COLO668 (cell line): ENCODE results near the gene TP53I11.
A peak's percentile ranks its signal among the peaks of the same experiment; 100 is the strongest.

Experiments used
- DNase-seq: peaks from one replicate; lab custom pipeline; 2025; ENCODE audit not compliant: unreplicated experiment; lab: John Stamatoyannopoulos, UW

TP53I11 gene

DNA sequence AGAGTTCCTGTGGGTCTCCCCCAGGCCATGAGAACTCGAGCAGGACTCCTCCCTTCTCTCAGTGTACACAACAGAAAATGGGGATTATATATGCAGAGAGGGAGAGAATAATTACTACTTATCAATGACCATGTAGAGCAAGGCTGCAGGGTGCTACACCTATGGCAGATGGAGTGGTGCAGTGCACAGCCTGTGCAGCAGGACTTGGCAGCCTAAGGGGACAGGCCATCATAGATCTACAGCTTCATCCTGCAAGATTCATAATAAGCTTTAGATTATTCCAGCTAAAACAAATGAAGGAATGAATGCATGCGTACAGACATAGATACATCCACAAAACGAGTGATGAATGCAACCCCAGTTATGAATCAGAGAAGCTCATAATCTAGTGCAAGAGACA is 8.4 kb upstream of the TP53I11 start:
- no peak for DNase-seq

DNA sequence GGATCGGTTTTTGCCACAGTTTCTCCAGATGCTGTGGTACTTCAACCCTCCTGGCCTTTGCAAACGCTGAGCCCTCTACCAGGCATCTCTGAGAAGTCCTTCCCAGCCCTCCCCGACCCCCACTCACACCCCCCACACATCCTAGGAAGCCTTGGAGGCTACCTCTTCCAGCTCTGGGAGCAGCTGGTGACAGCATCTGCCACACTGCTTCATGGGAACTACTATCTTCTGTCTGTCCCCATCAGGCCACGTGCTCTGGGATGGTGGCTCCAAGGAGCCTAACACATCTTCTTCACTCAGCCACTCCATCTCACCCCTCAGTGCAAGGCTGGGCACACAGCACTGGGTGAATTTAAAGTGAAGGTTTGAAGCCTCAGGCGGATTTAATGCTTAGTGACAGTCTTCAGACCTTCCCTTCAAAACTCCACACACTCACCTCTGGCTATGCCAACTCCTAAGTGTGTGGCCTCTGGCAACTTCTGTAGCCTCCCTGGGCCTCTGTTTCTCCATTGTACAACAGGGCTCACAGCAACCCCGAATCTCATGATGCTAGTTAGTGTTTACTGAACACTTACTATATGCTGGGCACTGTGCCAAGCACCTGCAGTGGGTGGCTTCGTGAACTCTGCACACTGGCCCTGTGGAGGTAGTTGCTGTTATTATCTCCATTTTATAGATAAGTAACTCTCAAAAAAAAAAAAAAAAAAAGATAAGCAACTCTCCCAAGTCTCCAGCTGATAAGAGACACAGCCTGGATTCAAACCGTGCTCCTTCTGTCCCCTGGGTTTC is 7.3 kb upstream of the TP53I11 start:
- DNase-seq, result peak; percentile 42

DNA sequence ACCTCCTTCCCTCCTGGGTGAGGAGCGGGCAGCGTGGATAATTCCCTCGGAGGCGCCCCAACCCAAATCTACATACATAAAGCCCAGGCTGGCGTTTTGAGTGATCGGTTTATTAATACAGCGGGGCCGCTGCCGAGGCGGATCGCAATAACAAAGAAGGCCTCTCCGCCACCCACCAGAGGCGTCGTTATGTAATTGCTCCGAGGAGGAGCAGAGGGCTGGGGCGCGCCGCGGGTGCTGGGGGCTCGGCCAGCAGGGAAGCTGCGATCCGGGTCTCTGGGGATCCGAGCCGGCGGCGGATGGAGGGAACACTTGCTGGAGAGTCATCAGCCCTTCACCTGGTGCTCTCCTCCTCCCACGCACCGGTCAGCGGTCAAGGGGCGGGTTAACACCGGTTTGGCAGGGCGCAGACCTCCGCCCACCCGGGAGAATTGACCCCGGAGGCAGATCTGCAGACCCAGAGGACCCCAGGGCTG is 6.4 kb upstream of the TP53I11 start:
- DNase-seq, result no peak

DNA sequence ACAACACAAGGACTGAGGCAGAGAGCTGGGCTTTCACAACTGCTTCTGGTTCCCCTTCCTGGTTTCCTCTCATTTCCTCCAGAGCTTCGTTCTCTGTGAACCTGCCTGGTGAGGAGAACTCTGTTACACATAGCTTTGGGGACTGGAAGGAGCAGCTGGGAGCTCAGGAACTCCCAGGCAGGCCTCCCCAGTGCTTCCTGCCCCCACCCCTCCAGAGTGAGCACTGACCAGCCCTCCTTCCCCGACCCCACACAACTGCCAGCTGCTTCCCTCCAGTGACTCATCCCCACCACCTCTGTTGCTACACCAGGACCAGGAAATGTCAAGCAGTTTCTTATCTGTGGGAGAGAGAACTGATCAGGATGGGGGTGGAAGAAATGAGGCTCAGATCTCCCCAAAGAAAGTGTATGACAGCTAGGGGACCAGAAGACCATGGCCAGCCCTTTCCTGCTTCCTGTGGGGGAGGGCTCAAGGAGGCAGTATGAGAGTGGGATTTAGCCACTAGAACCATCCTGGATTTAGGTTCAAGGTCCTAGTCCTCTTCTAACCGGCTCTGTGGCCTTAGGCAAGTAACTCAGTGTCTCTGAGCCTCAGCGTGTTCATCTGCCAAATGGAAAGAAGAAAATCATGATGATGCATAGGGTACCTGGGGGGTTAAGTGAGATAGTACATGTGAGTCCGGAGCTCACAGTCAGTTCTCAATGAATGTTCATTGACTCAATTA is 4.5 kb upstream of the TP53I11 start:
- DNase-seq, result peak; percentile 81

DNA sequence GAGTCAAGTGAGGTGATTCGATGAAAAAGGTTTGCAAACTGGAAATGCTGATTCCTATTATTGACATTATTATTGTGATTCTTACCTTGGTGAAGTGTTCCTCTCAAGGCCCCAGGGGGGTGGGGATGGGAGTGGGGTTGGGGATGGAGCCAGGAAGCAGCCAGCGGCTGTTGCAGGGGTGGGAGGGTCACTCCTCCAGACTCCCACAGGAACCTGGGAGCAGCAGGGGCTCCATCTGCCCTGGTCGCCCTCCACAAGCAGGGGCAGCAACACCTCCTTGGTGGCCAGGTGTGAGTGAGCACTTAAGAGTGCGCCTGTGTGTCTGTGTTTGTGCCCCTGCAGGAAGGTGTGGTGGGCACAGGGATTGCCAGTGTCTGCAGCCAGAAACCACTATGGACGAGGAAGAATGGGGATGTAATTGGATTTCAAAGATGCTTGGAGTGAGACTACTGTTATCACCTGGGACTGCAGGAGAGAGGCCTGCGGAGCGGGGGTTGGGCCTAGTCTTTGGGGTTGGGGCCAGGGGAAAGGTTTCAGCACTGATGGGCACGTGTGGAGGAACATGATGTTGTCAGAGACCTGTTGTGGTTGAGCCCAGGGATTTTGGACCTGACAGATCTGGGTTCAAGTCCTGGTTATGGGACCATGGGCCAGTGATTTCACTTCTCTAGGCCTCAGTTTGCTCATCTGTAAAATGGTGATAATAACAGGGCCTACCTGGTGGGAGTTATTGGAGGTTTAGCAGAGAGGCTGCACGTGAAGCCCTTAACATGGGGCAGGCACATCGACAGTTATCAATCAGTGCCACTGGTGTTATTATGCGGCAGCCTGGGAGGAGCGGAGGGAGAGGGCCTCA is 3.6 kb upstream of the TP53I11 start:
- no peak for DNase-seq

DNA sequence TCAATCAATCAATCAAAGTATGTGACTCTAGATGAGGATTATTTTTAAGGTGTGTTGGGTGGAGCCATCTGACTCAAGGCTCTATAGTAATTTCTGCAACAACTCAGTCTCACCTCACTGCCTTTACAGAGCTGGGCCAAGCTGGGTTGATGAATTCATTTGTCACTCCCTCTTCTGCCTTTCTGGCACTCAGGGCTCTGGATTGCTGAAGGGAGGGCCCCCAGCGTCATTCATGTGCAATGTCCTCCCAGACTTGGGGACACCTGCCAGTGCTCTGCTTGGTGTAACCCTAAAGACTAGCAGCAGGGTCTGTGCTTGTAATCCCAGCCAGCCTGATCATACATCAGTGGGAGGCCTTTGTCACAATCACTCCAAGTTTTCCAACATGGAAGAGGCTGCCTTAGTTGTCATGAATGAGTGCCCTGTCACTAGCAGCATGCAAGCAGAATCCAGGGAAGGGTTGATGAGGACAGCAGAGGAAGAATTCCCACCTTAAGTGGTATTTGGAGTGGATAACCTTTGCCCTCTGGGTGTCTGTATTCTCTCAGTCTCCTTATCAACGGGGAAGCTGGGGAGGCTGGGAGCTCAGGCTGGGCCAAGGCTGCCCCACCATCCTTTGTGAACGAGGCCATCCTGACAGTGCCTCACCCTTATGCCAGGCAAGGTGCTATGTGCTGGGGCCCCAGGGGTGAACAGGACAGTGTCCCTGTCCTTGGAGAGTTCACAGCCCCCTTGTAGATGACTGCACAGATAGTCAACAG is 2.0 kb upstream of the TP53I11 start:
- no peak for DNase-seq

DNA sequence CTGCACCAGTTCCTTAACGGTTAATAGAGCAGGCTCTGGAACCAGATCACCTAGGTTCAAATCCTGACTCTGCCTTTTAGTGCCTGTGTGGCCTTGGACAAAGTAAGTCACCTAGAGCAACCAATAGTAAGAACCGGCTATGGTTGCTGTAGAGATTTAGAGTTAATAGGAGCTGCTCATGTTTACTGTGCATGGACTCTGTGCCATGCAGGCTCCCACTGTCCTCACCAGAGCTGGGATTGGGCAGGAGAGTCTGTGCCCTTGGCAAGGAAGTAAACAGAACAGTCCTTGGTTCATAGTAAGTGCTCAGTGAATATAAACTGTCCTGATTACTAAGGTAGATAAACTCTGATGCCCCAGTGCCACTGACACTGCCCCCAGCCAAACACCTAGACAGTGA is 1.4 kb upstream of the TP53I11 start:
- DNase-seq, result no peak

DNA sequence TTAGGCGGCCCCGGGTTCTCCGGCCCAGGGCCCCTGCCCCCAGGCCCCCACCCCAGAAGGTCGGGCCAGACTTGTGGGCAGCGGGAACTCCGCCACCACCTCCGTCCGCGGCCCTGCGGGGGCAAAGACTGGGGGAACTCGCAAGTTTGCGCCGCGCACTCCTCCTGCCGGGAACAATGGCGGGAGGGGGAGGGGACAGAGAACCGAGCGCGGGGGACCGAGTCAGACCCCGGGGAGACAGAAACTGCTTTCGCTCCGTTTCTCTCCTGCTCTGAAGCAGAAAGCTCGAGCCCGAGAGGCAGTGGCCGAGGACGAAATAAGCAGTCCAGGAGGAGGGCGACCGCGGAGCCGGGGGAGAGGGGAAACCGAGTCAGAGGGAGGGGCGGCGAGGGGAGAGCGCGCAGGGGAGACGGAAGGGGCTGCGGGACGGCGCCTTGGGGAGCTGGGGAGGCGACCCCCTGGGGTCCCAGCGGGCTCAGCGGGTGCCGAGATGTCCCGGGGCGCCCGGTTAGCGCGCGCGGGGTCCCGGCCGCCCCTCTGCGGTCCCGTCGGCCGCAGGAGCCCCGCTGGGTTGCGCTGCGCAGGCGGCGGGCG is 555 bp downstream of the TP53I11 start:
- DNase-seq, result peak; percentile 59

DNA sequence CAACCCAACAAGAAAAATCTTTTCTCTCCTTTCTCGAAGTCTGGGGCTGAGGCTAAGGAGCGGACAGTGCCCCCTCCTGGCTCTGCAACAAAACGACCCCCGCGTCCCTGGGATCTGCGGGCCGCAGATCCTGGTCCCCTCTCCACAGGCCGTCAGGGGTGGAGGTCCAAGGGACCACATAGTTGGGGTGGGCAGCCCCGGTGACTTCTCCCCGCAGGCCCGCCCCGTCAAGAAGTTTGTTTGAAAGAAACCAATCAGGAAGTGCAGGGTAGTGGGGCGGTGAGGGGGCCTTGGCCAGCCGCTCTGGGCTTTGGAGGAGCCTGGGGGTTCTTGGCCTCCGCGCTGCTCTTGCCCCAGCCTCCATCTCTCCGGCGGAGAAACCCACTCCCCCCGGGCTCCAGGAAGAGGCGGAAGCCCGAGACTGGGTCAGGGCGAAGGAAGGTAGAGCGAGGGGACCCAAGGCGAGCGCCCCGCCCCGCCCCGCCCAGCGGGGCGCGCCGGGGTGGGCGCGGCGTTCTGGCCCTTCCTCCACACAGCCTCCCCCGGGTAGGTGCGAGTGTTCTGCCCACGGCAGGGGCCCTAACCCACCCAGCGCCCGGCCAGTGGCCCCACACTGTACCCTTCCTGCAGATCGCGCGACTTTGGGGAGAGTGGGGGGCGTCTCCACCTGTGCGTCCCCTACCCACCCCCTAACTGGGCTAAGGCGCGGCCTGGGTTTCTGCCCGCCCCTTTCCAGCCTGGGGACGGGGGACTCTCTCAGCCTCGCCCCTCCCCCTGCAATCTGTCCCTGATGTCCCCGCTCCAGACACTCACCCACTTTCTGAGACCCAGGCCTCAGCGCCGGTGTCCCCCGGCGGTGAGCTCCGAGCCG is 1.3 kb downstream of the TP53I11 start:
- peak; percentile 55 for DNase-seq

DNA sequence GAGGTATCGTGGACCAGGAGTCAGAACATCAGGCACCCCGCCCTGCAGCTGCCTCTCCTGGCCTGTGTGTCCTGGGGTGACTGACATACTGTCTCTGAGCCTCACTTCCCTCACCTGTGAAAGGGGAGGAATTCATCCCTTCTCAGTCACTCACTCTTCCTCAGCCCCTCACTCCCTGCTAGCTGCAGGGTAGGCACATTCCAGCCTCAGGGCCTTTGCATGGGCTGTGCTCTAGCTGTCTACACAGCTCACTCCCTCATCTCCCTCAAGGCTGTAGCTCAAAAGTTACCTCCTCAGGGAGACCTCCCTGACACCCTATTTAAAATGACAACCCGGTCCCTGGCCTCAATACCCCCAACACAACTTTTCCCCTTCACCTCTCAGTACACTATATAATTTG is 2.5 kb downstream of the TP53I11 start:
- DNase-seq, result no peak

DNA sequence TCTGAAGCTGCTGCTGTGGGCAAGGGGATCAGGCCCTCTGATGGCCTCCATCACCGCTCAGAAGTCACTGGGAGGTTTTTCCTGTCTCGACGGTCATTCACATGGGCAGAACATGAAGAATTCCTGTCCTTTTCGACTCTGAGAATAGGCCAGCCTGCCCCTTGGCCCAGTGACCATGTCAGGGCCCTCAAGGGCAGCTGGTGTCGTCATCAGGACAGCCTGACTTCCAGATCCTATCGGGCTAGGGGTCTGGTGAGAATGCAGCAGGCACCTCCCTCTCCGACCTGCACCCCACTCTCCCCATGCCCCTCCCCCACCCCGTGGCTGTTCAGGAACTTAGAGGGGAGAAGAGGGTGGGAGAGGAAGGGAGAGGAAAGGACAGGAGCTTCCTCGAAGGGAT is 3.6 kb downstream of the TP53I11 start:
- DNase-seq, result no peak

DNA sequence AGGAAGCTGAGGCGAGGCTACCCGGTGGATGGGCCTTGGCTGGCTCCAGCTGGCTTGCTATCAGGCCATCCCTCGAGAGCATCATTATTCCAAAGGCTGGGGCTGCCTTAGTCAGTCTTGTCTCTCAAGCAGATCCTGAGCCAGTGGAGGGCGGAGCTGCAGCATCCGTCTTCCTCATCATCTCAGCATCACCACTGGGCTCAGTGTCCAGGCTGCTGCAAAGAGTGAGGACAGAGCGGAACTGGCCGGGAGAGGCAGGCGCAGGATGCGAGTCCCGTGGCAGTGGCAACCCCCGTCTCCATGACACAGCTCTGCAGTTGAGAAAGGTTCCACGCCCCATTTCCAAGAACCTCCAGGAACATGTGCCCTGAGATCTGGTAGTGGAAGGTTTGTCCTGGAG is 4.4 kb downstream of the TP53I11 start:
- no peak for DNase-seq

DNA sequence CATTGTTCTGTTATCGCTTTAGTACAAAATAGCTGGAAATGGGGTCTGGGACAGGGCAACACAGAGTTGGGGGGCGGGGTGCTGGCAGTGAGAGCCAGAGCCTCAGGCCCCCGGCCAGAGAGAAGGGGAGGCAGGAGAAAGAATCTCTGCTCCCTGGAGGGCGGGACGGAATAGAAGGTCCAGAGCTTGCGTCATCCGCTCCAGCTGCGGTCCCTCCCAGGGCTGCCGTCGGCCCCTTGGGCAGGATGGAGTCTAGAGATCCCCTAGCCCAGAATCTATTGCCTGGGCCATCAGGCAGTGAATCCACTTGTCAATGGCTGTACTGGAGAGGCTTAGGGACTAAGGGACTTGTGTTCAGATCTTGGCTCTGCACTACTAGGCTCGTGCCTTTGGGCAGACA is 5.0 kb downstream of the TP53I11 start:
- no peak for DNase-seq

DNA sequence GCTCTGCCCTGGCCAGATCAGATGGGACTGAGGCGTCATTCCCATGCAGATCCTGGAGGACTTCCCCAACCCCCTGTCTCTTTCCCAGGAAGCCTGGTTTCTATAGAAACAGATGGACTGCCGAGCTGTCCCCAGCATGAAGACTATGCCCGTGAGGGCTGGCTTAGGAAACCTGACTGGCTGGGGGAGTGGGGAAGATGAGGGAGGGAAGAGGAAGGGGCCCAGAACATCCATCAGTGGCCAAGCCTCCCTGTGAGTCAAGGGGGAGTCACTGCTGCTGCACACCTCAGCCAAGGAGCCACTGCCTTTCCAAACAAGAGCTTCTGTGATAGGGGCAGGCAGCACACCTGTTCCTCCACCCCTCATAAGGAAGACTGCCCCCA is 5.8 kb downstream of the TP53I11 start:
- no peak for DNase-seq

DNA sequence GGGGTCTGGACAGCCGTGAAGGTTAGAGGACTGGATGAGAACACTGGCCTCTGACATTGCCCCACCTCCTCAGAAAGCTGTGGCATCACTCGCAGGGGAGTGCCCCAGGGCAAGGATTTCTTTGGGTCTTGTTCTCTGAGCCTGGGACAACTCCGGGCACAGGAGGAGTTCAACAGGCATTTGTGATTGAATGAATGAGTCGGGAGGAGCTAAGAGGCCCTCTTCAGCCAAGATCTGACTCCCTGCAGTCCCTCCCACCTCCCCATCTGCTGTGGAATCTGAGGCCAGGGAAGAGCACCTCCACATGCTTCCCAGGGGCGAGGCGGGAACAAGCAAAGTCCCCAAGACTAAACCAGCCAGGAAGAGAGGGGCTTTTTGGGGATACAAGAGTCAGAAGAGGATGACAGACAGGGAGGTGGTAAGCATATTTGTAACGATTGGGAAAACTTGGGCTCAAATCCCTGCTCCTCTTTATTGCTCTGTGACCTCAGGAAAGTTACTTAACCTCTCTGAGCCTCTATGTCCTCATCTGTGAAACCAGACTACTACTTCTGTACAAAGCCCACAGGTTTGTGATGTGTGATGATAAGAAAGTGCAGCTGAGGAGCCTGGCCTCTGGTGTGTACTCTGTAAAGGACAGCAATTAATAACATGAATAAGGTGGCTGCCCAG is 6.4 kb downstream of the TP53I11 start:
- no peak for DNase-seq

DNA sequence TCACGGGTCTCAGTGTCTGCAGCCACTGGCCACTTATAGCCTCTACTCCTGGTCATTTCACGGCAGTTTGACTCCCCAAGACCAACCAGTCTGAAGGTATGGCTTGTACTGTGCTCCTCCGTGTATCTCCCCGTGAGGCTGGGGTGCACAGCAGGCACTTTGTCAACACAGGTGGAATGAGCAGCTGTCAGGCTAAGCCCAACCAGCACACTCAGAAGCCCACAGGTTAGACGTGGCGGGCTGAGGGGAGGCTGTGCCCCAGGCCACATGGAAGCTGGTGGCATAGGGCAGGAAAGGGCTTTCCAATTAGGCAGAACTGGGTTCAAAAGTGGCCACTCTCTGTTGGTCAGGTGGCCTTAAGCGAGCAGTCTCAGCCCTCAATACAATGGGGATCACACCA is 7.0 kb downstream of the TP53I11 start:
- peak; percentile 92 for DNase-seq

DNA sequence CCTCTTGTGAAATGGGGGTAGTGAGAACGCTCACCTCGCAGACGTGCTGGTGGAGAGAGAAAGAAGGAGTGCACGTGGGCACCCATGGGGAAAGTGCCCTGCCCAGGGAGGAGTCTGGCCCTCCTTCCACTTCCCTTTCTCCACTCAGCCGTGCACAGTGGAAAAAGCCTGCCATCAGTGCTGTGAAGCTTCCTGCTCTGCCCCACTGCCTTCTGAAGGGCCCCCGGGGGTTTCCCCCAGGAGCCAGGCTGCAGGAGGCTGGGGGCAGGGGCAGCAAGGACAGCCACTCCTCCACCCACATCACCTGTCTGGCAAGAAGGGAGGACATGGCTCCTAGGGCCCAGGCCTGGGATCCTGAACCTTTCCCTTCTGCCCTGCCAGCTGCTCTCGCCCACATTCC is 7.6 kb downstream of the TP53I11 start:
- peak; percentile 95 for DNase-seq

DNA sequence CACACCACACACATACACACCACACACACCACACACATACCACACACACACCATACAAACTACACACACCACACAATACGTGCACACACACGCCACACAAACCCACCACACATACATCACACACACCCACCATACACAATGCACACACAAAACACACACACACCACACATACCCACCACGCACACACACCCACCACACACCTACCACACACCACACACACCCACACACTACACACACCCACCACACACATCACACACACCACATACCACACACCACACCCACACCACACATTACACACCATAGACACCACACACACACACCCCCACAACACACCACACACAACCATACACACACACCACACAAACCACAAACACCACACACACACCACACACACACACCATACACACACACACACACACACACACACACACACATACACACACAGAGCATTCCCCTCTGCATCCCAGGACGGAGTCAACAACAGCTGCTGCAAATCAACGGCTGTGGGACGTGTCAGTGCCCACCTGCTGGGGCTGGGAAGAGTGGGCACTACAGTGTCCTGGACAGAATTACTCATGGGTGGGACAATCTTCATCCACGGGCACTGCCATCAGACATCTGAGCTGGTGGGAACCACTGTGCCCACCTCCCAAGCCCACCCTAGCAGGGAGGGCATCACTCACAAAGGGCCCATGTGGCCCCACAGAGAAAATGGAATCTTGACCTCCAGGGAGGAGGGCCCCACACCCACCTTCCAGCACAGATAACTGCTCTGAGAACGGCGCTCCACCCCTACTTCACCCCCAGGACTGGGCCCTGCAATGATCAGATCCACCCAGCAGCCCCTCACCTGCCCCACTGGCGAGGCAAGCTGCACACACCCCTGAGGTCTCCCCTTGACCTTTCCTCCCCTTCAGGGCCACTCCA is 8.4 kb downstream of the TP53I11 start:
- no peak for DNase-seq
